Mesothelial cell of epicardium (in vitro differentiated cells): ENCODE data around the gene SCN9A. TPM values are rescaled to one million over a fixed set of nuclear protein-coding genes. Genes with fewer than 3 reads are reported as not detected.

Experiments used
- DNase-seq, 2 experiments: peaks; one replicate each; pipeline ENCODE4 v3.0.0; 2021; ENCODE audit warnings: low spot score in 2 of 2; ENCODE audit not compliant: unreplicated experiment in 2 of 2
- H3K27ac Mint-ChIP-seq: 2 replicates; pipeline ENCODE4 v1.8.0; 2021; ENCODE audit warnings: mixed read lengths
- H3K27me3 Mint-ChIP-seq: 2 replicates; pipeline ENCODE4 v1.8.0; 2021; ENCODE audit warnings: low read depth, mixed read lengths
- H3K36me3 Mint-ChIP-seq: 2 replicates; pipeline ENCODE4 v1.8.0; 2021; ENCODE audit warnings: mixed read lengths
- H3K4me1 Mint-ChIP-seq: 2 replicates; pipeline ENCODE4 v1.8.0; 2021; ENCODE audit warnings: mixed read lengths
- H3K4me3 Mint-ChIP-seq: 2 replicates; pipeline ENCODE4 v1.8.0; 2021; ENCODE audit warnings: mild to moderate bottlenecking, moderate library complexity, mixed read lengths
- H3K9me3 Mint-ChIP-seq: 2 replicates; pipeline ENCODE4 v1.8.0; 2021; ENCODE audit warnings: mixed read lengths
- CTCF ChIP-seq: fragments of 200-600 bp; sonication (generic); IDR thresholded peaks from one replicate; pipeline ENCODE4 v1.5.0; 2021; ENCODE audit warnings: antibody characterized with exemption; ENCODE audit not compliant: unreplicated experiment
- total RNA-seq: library from RNA; stranded (reverse); gene quantifications from 3 replicates; pipeline ENCODE4 v1.2.1, GENCODE V29; 2021

SCN9A gene
- total RNA-seq, 1 donor from 2014 or later, result 2.5 TPM

DNA sequence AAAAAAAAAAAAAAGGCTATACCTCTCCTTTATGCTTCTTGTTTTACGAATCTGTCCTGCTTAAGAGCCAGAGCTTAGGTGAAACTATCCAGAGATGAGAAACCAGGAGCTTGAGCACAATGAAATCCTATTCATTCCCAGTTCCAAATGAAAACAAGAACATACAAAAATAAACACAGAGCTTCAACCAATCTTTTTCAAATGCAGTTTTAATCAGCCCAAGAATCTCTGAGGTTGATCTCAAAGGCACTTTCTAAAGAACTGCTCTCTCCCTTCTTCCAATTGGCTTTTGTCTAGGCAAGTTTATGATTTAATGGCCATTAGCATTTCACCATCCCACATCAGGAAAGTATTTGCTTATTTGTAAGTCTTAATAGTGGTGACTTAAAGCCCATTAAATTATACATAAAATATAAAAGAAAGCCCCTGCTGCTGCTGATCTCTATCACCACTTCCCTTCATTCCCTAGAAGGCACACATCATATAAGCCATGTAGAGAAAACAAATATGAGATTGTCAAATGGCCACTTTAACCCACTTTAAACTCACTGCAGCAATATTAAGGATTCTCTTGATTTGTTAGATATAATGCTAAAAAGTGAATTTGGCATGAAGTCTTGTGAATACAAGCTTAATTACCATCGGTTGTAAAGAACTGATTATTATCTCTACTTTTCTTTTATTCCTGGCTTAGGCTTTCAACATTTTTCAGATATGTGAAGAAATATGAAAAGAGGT is 29.3 kb upstream of the SCN9A start:
- DNase-seq, result no peak
- Mint-ChIP-seq H3K9me3 (peaks cover 4% of the 10 kb centered on the region), H3K4me1 (peaks cover 4% of the 10 kb centered on the region), H3K27me3 (peaks cover 27% of the 10 kb centered on the region), H3K4me3 (no peak overlapping the region), H3K27ac (no peak overlapping the region), H3K36me3 (no peaks in the 10 kb centered on the region)
- TF ChIP-seq CTCF, result no peak

DNA sequence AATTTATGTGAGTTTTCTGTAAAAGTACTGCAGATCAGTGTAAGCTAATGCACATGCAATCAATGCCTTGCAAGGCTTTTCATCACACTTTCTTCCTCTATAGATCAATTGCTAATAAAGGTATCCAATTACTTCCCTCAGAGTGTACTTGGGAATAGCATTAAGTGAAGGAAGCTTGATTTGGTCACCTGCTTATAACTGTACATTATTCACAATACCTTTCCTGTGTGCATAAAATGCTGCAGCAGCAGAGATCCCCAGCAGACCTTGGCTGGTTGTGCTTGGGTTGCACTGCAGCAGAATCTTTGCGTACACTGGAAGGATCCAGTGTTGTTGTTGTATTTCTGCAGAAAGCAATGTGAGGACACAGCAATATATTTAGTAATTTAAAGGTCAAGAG is 18.5 kb upstream of the SCN9A start:
- Mint-ChIP-seq H3K36me3 (no peaks in the 10 kb centered on the region), H3K27ac (no peak overlapping the region), H3K4me3 (no peak overlapping the region), H3K4me1 (no peaks in the 10 kb centered on the region), H3K9me3 (no peaks in the 10 kb centered on the region), H3K27me3 (peaks cover 3% of the 10 kb centered on the region)
- no peak for TF ChIP-seq CTCF
- DNase-seq, result no peak

DNA sequence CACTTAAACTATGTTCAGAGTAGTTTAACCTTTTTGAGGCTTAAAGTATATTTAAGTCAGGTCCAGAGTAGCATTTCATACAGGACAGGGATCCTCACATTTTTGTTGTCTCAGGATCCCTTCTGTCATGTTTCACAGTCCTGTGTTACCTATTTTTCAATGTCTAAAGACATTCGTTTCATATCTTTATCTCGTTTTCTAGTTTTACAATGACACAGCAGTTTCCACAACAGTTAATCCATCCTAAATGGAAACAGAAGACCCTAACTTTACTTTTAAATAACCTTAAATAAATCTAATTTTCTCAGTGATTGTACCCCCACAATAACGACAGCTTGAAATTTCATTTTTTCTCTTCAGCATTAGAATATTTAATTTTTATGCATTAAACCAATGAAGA is 17.3 kb upstream of the SCN9A start:
- no peaks in the 10 kb centered on the region for H3K36me3 Mint-ChIP-seq
- TF ChIP-seq CTCF, result no peak
- no peaks in the 10 kb centered on the region for H3K9me3 Mint-ChIP-seq
- DNase-seq, result no peak
- no peak overlapping the region for H3K4me3 Mint-ChIP-seq
- H3K4me1 Mint-ChIP-seq, result no peaks in the 10 kb centered on the region
- no peak overlapping the region for H3K27ac Mint-ChIP-seq
- H3K27me3 Mint-ChIP-seq, result peaks cover 3% of the 10 kb centered on the region

DNA sequence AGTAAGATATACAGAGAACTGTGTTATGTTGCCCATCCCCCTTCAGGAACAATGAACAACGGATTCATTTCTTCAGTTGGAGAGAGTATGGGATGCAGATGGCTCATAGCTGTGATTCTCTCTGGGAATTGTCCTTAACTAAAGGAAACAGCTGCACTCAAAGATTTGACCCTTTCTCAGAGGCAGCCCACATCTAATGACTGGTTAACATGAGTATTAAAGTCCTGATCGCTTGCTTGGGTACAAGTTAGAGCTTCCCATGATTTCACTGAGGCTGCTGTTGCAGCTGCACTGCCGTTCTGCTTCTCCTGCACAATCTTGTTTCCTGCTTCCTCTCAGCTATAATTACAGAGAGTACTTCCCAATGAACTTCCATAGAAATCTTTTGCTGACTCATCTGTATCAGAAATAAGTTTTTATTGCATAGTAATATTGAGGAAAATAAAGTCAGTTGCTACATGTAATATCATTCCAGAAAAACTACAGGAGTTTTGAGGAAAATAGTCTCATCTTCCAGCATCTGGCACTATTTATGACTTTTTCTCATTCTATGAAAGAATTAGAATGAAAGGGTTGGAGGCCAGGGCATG is 12.8 kb upstream of the SCN9A start:
- no peak overlapping the region for H3K4me3 Mint-ChIP-seq
- peaks cover 9% of the 10 kb centered on the region for H3K27me3 Mint-ChIP-seq
- no peak for DNase-seq
- no peaks in the 10 kb centered on the region for H3K9me3 Mint-ChIP-seq
- no peak for TF ChIP-seq CTCF
- H3K4me1 Mint-ChIP-seq, result no peaks in the 10 kb centered on the region
- no peaks in the 10 kb centered on the region for H3K36me3 Mint-ChIP-seq
- no peak overlapping the region for H3K27ac Mint-ChIP-seq

DNA sequence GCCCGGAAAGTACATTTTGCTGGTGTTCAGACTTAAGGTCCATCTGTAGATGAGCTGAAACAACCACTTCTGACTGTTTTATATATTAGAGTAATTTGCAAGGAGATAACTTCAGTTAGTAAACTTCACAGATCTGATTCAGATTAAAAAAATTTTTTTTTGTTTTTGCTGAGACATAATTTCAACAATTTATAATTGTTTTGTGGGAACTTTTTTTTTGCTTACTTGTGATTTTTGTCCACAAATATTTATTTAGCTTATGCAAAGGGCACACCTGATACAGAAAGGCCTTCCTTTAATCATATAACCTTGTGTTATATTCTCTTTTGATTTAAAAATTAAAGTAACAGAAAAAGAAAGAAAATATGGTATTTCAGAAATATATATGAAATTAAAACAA is 9.6 kb upstream of the SCN9A start:
- DNase-seq, result no peak
- Mint-ChIP-seq H3K9me3 (no peaks in the 10 kb centered on the region), H3K4me3 (no peak overlapping the region), H3K36me3 (no peaks in the 10 kb centered on the region), H3K27me3 (peaks cover 22% of the 10 kb centered on the region), H3K27ac (no peak overlapping the region), H3K4me1 (no peaks in the 10 kb centered on the region)
- no peak for TF ChIP-seq CTCF
